Activated naive CD8-positive, alpha-beta T cell (primary cell): ENCODE data around the gene COX4I2.

Experiments used
- H3K27ac Mint-ChIP-seq: one replicate; pipeline ENCODE4 v1.8.0; 2021; ENCODE audit warnings: mixed read lengths
- H3K27me3 Mint-ChIP-seq: one replicate; pipeline ENCODE4 v1.8.0; 2021; ENCODE audit warnings: mixed read lengths
- H3K36me3 Mint-ChIP-seq: one replicate; pipeline ENCODE4 v1.8.0; 2021; ENCODE audit warnings: mixed read lengths
- H3K4me1 Mint-ChIP-seq: one replicate; pipeline ENCODE4 v1.8.0; 2021; ENCODE audit warnings: low read depth, mixed read lengths
- H3K4me3 Mint-ChIP-seq: one replicate; pipeline ENCODE4 v1.8.0; 2021; ENCODE audit warnings: mild to moderate bottlenecking, mixed read lengths
- H3K9me3 Mint-ChIP-seq: one replicate; pipeline ENCODE4 v1.8.0; 2021; ENCODE audit warnings: low read depth, mixed read lengths

The COX4I2 gene

DNA sequence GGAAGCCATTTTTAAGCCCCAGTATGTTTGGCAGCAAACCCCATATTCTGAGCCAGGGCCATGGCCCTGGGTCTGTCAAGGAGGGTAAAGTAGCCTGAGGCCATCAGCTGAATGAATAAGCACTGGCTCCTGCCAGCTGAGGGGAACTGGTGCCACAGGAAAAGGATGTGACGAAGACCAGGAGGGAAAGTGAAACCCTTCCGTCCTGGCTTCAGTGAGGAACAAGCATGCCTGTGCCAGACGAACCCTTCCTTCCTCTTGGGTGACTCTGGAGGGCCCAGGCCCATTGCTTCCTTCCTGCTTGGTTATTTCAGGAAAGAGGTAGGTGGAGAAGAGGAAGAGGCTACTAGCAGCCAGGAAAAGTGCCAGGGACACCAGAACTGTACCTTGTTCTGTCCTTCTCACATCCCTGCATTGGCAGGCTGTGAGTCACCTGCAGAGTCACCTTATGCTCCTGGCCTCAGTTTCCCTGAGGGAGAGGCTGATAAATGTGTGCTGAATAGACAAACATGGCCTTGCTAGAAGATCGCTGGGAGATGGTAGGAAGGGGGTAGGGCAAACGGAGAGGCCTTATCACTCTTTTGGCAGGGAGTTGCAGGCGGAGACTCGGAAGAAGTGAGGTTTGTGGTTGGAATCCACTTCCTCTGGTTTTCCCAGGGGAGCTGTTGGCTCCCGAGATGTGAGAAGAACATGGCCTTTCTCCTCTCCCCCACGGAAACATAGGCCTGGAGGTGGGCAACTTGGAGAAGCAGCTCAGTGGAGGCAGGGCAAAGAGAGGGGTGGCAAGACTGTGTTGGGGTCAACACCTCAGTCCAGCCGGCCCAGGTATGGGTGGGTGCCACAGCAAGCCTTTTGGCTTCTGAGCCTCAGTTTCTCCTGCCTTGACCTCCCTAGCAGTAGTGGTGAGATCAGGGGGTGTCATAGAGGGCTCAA lies 37.4 kb downstream of the COX4I2 start:
- peaks cover 28% of the 10 kb centered on the region for H3K36me3 Mint-ChIP-seq
- no peaks in the 10 kb centered on the region for H3K9me3 Mint-ChIP-seq
- H3K27me3 Mint-ChIP-seq: no peaks in the 10 kb centered on the region
- peak overlapping the region; percentile 95 for H3K27ac Mint-ChIP-seq
- peaks cover 72% of the 10 kb centered on the region for H3K4me1 Mint-ChIP-seq
- peak overlapping the region; percentile 90 for H3K4me3 Mint-ChIP-seq

DNA sequence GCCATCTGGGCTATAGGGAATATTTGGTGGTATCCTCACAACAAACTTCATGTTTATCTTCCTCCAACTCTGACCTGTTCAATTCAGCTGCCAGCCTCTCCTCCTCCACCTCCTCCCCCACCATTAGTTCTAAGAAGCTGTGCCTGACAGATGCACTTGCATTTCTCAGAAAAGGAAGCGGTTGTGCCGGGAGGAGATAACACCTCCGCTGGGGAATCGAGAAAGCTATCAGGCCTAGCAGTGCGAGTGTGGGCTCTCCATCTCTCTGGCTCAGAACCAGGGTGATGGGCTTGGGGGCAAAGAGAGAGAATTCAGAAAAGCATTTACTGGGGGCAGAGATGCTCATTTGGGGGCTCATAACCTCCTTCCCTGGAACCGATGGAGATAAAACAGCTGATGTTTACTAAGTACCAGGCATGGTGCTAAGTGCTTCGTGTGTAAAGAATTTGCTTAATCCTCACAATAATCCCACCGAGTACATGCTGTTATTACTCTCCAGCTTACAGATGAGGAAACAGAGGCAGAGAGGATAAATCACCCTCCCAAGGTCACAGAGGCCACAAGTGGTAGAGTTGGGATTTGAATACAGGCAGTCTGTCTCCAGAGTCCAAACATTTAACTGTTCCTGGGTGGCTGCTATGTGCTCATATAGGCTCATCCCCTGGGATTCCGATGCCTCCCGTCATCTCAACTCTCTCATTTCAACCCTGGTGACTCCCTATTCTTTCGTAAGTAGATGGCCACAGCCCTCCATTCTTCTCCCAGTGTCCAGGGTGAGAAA lies 38.3 kb downstream of the COX4I2 start:
- Mint-ChIP-seq H3K36me3 (peaks cover 37% of the 10 kb centered on the region), H3K9me3 (no peaks in the 10 kb centered on the region), H3K27me3 (no peaks in the 10 kb centered on the region), H3K4me1 (peaks cover 81% of the 10 kb centered on the region), H3K27ac (peak overlapping the region; percentile 95), H3K4me3 (peak overlapping the region; percentile 90)

DNA sequence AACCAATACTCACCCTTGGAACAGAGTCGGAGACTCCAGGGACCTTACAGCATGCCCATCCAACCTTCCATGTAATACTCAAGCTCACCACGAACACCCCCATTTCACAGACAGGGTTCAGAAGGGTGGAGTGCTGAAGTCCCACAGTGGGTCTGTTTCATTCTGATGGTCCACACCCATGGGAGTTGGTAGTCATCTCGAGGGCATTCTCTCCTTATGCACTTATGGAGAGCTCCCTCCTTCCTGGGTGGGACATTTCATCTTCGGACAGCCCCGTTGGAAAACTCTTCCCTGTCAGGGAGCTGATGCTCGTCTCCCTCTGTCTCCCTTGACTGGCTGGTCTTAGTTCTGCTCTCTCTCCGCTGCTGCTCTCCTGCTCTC lies 38.9 kb downstream of the COX4I2 start:
- Mint-ChIP-seq H3K27me3 (no peaks in the 10 kb centered on the region), H3K36me3 (peaks cover 39% of the 10 kb centered on the region), H3K4me1 (peaks cover 82% of the 10 kb centered on the region), H3K4me3 (peak overlapping the region; percentile 90), H3K9me3 (no peaks in the 10 kb centered on the region), H3K27ac (peak overlapping the region; percentile 95)

DNA sequence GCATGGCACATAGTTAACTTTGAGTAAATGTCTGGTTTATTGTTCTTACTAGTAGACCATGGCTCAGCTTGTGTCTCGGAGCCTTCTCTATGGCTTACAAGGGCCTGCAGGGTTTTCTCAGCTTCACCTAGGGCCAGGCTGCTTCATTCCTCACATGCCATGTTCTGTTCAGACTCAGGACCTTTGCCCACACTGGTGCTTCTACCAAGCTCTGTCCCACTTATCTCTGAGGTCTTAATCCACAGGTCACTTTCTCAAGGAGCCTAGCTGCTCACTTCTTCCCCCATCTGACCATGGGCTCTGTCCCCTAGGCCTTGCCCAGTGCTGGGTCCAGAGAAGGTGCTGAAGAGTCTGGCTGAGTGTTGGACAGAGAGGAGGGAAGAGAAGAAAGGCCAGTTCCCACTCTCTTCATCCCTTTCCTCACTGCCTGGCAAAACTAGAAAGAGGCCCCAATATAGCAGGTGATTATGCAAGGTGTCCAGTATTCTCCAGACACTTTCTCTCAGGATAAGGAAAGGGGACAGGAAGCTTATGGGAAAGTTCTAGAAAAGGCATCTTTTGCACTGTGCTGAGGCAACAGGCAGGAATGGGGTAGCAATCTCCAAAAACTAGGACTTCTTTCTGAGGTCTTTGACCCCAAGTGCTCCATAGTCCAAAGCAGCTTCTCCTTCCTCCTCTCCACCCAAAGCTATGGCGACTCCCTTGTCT lies 40.0 kb downstream of the COX4I2 start:
- H3K36me3 Mint-ChIP-seq: peaks cover 39% of the 10 kb centered on the region
- H3K4me3 Mint-ChIP-seq: peak overlapping the region; percentile 69
- H3K27me3 Mint-ChIP-seq: no peaks in the 10 kb centered on the region
- peaks cover 87% of the 10 kb centered on the region for H3K4me1 Mint-ChIP-seq
- peak overlapping the region; percentile 95 for H3K27ac Mint-ChIP-seq
- H3K9me3 Mint-ChIP-seq: no peaks in the 10 kb centered on the region

DNA sequence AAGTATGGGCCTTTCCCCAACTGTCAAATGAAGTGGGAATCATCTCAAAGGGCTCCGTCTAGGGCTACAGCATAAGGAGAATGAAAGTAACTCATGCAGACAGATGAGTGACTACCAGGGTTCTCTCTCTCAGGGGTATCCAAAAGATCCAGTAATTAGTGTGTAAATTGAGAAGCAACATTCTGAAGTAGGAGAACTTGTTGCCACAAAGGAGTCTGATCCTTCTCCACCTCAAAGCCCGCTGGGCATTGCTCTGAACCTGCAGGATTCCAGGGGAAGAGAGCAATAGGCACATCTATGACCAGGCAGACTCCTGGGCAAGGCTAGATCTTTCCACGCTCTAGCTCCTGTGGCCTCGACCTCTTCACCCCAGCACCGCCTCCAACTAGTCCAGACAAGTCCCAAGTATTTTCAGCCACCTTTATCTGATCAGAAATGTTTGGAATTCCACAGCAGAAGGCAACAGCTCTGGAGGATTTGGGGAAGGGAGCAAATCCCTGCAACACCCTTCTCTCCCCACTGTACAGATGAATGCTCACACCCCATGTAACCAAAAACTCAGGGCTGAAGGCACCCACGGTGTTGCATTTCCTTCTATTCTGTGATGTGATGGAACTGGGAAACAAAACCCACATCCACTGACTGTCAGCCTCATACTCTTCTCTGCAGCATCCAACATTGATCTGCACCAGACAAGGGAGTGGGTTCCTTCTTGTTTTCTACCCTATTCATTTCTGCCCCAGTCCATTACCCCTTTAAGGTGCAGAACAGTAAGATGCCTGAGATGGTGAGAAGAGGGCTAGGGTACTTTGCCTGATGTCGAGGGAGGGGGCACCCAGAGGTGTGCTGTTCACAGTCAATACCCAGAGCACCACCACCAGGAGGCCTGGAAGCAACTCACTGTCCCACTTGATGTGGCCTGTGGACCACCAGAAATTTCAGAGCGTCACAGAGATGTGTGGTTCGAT lies 41.0 kb downstream of the COX4I2 start:
- no peaks in the 10 kb centered on the region for H3K27me3 Mint-ChIP-seq
- H3K36me3 Mint-ChIP-seq: peaks cover 43% of the 10 kb centered on the region
- H3K9me3 Mint-ChIP-seq: no peaks in the 10 kb centered on the region
- H3K4me3 Mint-ChIP-seq: peak overlapping the region; percentile 51
- H3K4me1 Mint-ChIP-seq: peaks cover 91% of the 10 kb centered on the region
- H3K27ac Mint-ChIP-seq: peak overlapping the region; percentile 95

DNA sequence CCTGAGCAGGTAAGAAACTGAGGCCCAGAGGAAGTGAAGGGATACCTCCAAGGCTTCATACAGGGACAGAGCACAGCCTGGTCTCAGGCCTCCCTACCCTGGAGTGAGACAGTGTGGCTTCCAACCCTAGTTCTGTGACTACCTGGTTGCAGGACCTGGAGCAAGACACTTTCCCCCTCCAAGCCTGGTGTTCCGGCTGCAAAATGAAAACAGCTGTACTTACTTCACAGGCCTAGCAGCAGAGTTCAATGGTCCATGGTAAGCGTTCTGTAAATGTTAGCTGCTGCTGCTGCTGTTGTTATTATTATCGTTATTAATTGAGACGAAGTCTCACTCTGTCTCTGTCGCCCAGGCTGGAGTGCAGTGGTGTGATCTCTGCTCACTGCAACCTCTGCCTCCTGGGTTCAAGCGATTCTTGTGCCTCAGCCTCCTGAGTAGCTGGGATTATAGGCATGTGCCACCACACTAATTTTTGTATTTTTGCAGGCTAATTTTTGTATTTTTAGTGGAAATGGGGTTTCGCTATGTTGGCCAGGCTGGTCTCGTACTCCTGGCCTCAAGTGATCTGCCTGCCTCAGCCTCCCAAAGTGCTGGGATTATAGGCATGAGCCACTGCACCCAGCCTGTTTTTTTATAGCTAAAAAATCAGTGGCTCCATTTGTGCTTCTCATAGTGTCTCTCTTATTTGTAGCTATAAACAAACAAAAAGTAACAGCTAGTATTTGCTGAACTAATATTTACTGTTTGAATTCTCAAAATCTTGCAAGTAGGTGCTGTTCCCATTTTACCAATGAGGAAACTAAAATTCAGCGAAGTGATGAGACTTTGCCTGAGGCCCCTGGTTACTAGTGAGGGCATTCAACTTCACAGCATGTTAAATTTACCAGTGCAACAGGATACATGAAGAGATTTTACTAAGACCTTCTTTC lies 41.9 kb downstream of the COX4I2 start:
- no peaks in the 10 kb centered on the region for H3K27me3 Mint-ChIP-seq
- no peaks in the 10 kb centered on the region for H3K9me3 Mint-ChIP-seq
- H3K4me1 Mint-ChIP-seq: peaks cover 90% of the 10 kb centered on the region
- peak overlapping the region; percentile 51 for H3K4me3 Mint-ChIP-seq
- peak overlapping the region; percentile 95 for H3K27ac Mint-ChIP-seq
- H3K36me3 Mint-ChIP-seq: peaks cover 43% of the 10 kb centered on the region

DNA sequence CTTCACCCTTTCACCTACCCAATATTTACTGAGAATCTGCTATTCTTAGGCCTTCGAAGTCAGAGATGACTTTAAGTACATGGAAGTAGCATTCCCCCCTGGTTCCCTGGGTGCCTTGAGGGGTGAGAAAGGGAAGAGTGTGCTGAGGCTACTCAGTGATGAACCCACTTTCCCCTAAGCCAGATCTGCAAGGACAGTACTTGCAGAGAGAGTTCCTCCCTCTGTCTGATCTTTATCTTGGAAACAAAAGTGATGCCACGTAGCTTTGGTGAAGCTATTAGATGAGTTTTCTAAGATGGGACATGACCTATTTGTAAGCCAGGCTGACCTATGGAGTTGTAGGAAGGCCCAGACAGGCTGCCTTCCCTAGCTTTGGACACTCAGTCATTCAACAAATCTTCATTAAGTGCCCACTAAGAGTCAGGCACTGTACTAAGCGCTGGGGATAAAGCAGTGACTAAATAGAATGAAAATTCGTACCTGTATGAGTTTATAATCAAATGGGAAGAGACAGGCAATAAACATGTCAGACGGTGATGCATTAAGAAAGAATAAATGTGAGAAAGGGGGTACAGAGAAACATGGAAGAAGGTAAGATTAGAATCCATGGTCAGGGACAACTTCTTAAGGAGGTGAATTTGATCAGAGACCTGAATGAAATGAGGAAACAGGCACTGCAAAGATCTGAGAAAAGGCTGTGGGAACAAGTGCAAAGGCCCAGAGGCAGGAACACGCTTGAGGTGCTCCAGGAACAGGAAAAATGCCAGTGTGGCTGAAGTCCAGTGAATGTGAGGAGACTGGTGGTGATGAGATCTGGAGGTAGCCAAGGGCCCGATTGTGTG lies 42.8 kb downstream of the COX4I2 start:
- Mint-ChIP-seq H3K9me3 (no peaks in the 10 kb centered on the region), H3K4me3 (peak overlapping the region; percentile 51), H3K27ac (peak overlapping the region; percentile 82), H3K4me1 (peaks cover 88% of the 10 kb centered on the region), H3K36me3 (peaks cover 39% of the 10 kb centered on the region), H3K27me3 (no peaks in the 10 kb centered on the region)

DNA sequence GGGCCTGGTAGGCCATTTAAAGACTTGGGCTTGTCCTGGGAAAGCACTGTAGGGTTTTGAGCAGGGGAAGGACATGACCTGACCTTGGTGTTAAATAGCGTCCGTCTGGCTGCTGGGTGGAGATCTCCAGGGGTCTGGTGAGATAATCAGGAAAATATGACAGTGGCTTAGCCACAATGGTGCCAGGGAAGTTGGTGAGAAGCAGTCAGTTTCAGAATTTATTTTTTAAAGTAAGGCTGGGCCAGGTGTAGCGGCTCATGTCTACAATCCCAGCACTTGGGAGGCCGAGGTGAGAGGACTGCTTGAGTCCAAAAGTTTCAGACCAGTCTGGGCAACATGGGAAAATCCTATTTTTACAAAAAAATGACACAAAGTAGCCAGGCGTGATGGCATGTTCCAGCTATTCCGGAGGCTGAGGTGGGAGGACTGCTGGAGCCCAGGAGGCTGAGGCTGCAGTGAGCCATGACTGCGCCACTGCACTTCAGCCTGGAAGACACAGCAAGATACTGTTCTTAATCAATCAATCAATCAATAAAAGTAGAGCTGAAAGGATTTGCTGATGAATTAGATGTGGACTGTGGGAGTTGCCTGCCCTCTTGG lies 43.5 kb downstream of the COX4I2 start:
- Mint-ChIP-seq H3K36me3 (peaks cover 37% of the 10 kb centered on the region), H3K4me1 (peaks cover 88% of the 10 kb centered on the region), H3K9me3 (no peaks in the 10 kb centered on the region), H3K4me3 (peak overlapping the region; percentile 51), H3K27me3 (no peaks in the 10 kb centered on the region), H3K27ac (peak overlapping the region; percentile 82)

DNA sequence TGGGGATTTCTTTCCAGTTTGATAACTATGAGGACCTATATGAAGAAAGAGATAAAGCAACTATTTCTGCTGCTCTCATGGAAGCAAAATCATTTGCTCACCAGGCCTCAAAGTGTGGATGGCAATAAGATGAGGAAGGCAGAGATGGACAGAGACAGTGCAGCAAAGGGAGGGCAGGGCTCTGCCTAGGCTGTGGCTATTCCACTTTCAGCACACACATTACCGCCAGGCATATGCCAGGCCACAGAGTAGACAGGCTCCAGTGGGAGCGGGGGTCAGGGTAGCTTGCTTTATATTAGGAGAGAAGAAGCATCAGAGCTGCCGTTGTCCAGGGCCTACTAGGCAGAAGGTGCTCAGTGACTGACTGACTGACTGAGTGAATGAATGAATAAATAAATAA lies 44.1 kb downstream of the COX4I2 start:
- H3K36me3 Mint-ChIP-seq: peaks cover 40% of the 10 kb centered on the region
- peak overlapping the region; percentile 51 for H3K4me3 Mint-ChIP-seq
- H3K27ac Mint-ChIP-seq: peak overlapping the region; percentile 82
- peaks cover 88% of the 10 kb centered on the region for H3K4me1 Mint-ChIP-seq
- no peaks in the 10 kb centered on the region for H3K9me3 Mint-ChIP-seq
- no peaks in the 10 kb centered on the region for H3K27me3 Mint-ChIP-seq

DNA sequence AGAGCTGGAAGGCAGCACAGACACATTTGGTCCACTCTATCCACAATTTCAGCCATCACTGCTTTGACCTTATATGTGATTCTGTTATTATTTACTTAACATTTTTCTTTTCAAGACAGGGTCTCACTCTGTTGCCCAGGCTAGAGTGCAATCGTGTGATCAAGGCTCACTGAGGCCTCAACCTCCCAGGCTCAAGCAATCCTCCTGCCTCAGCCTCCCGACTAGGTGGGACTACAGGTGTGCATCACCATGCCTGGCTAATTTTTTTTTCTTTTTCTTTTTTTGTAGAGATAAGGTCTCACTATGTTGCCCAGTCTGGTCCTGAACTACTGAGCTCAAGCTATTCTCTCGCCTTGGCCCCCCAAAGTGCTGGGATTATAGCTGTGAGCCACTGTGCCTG lies 44.6 kb downstream of the COX4I2 start:
- H3K4me3 Mint-ChIP-seq: no peak overlapping the region
- H3K4me1 Mint-ChIP-seq: peaks cover 88% of the 10 kb centered on the region
- no peak overlapping the region for H3K27ac Mint-ChIP-seq
- peaks cover 42% of the 10 kb centered on the region for H3K36me3 Mint-ChIP-seq
- H3K27me3 Mint-ChIP-seq: no peaks in the 10 kb centered on the region
- H3K9me3 Mint-ChIP-seq: no peaks in the 10 kb centered on the region

DNA sequence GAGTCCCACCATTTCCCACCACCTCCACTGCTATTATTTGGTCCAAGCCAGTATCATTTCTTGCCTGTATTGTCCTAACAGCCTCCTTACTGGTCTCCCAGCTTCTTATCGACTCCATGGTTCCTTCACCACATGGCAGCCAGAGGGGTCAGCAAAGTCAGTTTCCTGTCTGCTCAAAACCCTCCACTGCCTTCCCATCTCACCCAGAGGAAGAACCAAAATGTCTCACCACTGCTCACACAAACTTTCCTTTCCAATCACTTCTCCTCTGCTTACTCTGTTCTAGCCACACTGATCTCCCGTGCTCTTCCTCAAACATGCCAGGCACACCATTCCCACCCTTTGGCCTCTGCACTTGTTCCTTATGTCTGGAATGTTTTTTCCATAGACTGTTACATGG lies 45.2 kb downstream of the COX4I2 start:
- Mint-ChIP-seq H3K4me3 (peak overlapping the region; percentile 60), H3K27me3 (no peaks in the 10 kb centered on the region), H3K27ac (peak overlapping the region; percentile 76), H3K9me3 (no peaks in the 10 kb centered on the region), H3K4me1 (peaks cover 86% of the 10 kb centered on the region), H3K36me3 (peaks cover 41% of the 10 kb centered on the region)
